DMS79 (cell line): Measurements from ENCODE around the gene EPC1.
"Not testable (repeated sequence)": the region's sequence is repeated elsewhere in the genome, so short reads cannot be mapped to it uniquely, and the experiment has no call there.

Source experiments
- DNase-seq: peaks from one replicate; lab custom pipeline; 2025; lab: John Stamatoyannopoulos, UW

EPC1 gene

DNA sequence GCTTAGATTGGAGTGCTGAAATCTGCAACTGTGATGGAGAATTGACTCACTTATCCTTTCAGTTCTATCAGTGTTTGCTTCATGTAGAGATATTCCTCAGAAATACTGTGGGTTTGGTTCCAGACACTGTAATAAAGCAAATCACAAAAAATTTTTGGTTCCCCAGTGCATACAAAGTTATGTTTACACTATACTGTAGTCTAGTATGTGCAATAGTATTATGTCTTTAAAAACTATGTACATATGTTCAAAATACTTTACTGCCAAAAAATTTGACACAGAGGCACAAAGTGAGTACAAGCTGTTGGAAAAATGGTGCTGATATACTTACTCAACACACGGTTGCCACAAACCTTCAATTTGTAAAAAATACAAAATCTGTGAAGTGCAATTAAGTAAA is 112.5 kb downstream of the EPC1 start:
- no peak for DNase-seq

DNA sequence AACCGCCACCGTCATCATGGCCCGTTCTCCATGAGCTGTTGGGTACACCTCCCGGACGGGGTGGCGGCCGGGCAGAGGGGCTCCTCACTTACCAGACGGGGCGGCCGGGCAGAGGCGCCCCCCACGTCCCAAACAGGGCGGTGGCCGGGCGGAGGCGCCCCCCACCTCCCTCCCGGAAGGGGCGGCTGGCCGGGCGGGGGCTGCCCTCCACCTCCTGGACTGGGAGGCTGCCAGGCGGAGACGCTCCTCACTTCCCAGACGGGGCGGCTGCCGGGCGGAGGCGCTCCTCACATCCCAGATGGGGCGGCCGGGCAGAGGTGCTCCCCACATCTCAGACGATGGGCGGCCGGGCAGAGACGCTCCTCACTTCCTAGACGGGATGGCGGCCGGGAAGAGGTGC is 113.6 kb downstream of the EPC1 start:
- DNase-seq, result not testable (repeated sequence)

DNA sequence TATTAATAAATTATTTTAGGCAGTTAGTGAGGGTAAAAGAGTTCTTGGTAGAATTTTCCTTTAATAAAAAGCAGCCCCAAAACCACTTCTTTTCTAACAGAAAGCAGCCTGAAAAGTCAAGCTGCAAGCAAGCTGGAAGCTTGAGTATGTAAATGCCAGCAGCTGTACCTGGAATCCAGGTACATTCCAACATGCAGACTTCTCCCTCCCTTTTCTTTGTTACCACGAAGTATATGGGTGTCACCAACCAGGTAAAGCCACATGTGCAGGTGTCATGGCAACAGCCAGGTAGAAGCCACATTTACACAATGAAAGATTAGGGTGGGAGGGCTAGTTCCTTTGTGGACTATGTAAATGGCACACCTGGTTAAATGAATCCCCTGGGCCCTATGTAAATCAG is 114.6 kb downstream of the EPC1 start:
- no peak for DNase-seq

DNA sequence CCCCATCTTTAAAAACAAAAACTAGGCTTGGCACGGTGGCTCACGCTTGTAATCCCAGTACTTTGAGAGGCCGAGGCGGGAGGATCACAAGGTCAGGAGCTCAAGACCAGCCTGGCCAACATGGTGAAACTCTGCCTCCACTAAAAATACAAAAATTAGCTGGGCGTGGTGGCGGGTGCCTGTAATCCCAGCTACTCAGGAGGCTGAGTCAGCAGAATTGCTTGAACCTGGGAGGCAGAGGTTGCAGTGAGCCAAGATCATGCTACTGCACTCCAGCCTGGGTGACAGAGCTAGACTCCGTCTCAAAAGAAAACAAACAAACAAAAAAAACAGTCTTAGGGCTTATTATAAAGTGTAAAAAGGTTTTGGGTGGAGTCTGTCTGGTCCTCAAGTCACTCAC is 117.2 kb downstream of the EPC1 start:
- DNase-seq, result not testable (repeated sequence)

- no peak for DNase-seq
Observed at GRCh38 chr10:32229170-32229569, 117.8 kb downstream of the EPC1 start.

DNA sequence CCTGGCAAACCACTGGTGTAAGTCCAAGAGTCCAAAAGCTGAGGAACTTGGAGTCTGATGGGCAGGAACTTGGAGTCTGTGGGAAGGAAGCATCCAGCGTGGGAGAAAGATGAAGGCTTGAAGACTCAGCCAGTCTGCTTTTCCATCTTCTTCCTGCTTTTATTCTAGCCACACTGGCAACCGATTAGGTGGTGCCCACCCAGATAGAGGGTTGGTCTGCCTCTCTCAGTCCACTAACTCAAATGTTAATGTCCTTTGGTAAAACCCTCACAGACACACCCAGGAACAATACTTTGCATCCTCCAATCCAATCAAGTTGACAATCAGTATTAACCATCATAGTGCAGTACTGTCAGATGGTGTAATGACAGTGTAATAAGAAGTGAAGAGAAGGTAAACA is 119.2 kb downstream of the EPC1 start:
- no peak for DNase-seq

GRCh38 chr10:32226624-32227023 is 120.3 kb downstream of the EPC1 start:
- no peak for DNase-seq

GRCh38 chr10:32225976-32226375 is 121.0 kb downstream of the EPC1 start:
- DNase-seq, result no peak

GRCh38 chr10:32222376-32222775 is 124.6 kb downstream of the EPC1 start:
- DNase-seq, result not testable (repeated sequence)

- DNase-seq, result not testable (repeated sequence)
Observed at GRCh38 chr10:32219156-32219555, 127.8 kb downstream of the EPC1 start.

GRCh38 chr10:32218206-32219044 is 128.5 kb downstream of the EPC1 start:
- not testable (repeated sequence) for DNase-seq
